Erythroblast (primary cell): ENCODE results near the gene PBRM1.

Experiments used
- GATA1 ChIP-seq: IDR thresholded peaks from 2 replicates; pipeline ENCODE4 v1.6.1; 2011; ENCODE audit warnings: low read depth, mild to moderate bottlenecking, control low read depth, low read length, moderate library complexity
- POLR2A ChIP-seq: IDR thresholded peaks from 2 replicates; pipeline ENCODE4 v1.6.1; 2011; ENCODE audit warnings: mild to moderate bottlenecking, low read length

DNA sequence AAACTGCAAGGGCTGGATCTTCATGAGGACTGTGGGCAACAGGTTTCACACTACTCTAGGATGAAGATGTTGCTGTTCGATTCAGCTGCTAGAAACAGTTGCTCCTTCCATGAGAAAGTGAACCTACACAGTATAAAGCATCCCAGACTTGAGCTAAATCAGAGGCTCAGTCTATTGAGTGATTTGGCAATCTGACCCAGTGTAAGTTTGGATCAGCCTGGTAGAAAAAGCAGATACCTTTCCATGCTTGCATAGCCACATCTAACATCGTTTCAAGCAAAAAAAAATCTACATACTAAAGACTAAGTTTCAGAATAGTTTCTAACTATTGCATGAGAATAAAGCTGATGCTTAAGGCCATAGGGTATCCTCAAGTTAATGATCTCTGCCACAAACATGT lies 144.7 kb downstream of the PBRM1 start:
- TF ChIP-seq POLR2A (no peak), GATA1 (no peak)
